GM19467 (cell line): ENCODE measurements around the gene PRKCG.

Source experiments
- ATAC-seq: cut with Tn5 transposase; IDR thresholded peaks from one replicate; pipeline ENCODE4 v1.9.1; 2021; ENCODE audit warnings: mild to moderate bottlenecking, moderate library complexity; ENCODE audit not compliant: unreplicated experiment

PRKCG gene

DNA sequence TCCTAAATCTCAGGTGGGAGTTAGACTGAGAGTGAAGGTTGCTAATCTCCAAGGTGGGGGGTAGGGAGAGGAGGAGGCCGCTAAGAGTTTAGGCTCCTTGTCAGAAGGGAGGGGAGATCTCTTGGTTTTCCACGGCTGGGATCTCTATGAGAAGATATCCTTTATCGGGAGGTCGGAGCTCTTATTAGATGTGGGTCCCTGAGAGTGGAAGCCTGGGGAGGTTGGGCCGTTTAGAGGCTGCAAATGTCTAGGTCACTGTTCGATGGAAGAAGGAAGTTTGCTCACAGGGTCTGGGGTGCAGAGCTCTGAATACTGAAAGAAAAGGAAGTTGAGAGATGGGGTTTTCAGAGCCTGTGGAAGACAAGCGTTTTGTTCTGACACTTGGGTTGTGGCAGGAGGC lies 10.5 kb upstream of the PRKCG start:
- ATAC-seq = no peak

DNA sequence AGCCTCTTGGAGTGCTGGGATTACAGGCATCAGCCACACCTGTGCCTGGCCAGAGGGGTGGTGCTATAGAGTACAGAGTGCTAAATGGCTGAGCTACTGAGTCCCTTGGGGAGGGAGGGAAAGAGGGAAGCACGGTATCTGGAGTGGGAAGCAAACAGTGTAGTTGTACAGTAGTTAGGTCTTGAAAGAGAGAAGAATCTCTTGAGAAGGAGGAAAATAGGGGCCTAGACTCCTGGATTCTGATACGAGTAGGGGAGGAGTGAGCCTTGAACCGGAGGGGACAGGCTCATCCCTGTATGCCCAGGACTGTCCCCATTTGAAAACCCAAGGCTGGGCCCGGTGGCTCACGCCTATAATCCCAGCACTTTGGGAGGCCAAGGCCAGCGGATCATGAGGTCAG lies 9.2 kb upstream of the PRKCG start:
- ATAC-seq = no peak

DNA sequence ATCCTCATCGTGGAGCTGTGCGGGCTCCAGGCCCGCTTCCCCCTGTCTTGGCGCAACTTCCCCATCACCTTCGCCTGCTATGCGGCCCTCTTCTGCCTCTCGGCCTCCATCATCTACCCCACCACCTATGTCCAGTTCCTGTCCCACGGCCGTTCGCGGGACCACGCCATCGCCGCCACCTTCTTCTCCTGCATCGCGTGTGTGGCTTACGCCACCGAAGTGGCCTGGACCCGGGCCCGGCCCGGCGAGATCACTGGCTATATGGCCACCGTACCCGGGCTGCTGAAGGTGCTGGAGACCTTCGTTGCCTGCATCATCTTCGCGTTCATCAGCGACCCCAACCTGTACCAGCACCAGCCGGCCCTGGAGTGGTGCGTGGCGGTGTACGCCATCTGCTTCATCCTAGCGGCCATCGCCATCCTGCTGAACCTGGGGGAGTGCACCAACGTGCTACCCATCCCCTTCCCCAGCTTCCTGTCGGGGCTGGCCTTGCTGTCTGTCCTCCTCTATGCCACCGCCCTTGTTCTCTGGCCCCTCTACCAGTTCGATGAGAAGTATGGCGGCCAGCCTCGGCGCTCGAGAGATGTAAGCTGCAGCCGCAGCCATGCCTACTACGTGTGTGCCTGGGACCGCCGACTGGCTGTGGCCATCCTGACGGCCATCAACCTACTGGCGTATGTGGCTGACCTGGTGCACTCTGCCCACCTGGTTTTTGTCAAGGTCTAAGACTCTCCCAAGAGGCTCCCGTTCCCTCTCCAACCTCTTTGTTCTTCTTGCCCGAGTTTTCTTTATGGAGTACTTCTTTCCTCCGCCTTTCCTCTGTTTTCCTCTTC lies 8.0 kb upstream of the PRKCG start:
- ATAC-seq = no peak

DNA sequence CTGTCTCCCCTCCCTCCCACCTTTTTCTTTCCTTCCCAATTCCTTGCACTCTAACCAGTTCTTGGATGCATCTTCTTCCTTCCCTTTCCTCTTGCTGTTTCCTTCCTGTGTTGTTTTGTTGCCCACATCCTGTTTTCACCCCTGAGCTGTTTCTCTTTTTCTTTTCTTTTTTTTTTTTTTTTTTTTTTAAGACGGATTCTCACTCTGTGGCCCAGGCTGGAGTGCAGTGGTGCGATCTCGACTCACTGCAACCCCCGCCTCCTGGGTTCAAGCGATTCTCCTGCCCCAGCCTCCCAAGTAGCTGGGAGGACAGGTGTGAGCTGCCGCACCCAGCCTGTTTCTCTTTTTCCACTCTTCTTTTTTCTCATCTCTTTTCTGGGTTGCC lies 7.4 kb upstream of the PRKCG start:
- ATAC-seq = no peak

DNA sequence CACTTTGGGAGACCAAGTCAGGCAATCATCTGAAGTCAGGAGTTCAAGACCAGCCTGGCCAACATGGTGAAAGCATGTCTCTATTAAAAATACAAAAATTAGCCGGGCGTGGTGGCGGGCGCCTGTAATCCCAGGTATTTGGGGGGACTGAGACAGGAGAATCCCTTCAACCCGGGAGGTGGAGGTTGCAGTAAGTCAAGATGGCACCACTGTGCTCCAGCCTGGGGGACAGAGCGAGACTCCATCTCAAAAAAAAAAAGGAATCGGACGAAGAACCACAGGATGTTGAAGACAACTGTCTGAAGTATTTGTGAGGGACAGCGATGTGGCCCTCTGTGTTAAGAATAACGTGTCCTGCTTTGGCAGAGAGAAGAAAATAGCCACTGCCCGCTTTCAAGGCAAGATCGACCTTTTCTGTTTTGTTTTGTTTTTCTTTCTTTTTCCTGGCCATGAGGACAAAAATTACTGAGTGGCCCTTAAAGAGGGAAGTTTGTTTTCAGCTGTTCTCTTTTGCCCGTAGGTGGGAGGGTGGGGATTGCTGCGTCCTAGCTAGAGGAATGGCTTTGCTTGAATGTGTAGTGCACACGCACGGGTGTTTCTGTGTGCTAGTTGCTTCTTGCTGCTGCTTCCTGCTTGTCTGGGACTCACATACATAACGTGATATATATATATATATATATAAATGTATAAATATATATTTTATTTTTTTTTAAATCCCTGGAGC lies 6.2 kb upstream of the PRKCG start:
- ATAC-seq = no peak

DNA sequence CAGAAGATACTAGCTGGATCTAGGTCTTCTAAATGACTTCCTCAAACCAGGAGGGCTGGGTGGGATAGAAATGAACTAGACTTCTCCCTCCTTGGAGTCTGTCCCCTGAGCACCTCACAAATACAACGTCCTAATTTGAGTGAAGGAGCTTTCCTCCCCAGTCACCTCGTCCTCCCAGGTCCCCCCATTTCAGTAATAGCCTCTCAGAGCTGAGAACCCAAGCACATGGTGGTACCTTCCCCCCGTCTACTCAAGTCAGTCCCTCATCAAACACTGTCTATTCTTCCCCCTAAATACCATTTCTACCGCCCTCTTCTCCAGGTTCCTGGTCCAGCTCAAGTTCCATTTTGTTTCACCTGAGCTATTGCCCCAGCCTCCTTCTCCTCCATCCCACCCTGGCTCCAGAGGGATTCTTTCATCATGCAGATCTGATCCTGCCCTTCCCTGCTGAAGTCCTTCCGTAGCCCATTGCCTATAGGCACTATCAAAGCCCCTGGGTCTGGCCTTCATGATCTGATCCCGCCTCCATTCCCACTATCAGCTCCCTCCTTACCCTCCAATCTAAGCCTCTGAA lies 5.3 kb upstream of the PRKCG start:
- no peak for ATAC-seq

DNA sequence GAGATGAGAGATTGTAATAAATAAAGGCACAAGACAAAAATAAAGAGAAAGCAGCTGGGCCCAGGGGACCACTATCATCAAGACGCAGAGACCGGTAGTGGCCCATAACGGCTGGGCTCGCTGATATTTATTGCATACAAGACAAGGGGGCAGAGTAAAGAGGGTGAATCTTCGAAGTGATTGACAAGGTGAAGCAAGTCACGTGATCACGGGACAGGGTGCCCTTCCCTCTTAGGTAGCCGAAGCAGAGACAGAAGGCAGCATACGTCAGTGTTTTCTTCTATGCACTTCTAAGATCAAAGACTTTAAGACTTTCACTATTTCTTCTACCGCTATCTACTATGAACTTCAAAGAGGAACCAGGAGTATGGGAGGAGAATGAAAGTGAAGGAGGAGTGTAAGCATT lies 4.6 kb upstream of the PRKCG start:
- ATAC-seq = no peak

DNA sequence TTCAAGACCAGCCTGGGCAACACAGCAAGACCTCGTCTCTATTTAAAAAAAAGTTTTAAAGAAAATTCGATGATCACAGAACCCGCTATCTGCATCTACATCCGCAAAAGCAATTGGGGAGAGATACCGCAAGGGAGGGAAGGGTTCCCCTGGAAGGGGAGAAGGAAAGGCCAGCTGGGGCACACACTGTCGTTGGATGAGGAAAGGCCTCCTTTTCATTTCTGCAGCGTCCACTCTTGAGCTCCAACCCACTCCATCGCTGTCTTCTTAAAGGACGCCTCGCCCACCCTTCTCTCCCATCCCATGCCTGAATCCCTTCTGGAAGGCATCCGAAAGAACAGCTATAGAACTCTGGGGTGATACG lies 3.2 kb upstream of the PRKCG start:
- no peak for ATAC-seq

DNA sequence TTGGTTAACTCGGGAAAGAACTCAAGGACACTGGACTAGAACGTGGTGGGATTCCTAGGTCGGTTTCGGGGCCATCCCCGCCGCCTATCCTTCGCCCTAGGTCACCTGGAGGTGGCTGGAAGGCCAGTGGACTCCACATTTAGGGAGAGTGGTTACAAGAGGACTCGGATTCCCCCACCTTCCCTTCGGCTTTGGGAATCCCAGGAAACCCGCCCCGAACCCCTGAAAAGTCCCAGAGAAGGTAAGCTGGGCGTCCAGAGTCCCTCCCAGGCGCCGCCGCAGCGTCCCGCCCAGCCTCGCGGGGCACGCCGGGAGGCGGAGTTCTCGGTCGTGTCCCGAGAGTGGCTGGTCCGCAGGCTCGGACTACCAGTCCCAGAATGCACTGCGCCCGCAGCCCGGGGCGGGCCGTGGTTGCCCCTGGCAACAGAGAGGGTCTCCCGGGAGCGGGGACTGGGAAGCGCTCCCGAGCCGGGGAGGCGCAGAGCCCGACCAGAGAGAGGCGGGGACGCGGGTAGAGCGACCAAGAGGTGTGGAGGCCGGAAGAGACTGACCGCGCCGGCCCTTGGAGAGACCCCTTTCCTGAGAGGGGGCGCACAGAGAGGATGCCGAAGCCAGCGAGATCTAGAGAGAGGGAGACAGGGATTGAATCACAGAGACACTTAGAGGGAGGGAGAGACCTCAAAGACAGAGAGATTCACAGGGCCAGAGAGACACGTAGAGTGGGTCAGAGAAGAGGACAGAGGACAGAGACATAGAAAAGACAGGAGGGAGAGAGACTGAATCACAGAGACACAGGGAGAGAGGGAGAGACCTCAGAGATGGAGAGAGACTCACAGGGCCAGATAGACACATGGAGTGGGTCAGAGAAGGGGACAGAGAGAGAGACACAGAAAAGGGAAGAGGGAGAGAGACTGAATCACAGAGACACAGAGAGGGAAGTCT lies 2.6 kb upstream of the PRKCG start:
- peak; percentile 86 for ATAC-seq

DNA sequence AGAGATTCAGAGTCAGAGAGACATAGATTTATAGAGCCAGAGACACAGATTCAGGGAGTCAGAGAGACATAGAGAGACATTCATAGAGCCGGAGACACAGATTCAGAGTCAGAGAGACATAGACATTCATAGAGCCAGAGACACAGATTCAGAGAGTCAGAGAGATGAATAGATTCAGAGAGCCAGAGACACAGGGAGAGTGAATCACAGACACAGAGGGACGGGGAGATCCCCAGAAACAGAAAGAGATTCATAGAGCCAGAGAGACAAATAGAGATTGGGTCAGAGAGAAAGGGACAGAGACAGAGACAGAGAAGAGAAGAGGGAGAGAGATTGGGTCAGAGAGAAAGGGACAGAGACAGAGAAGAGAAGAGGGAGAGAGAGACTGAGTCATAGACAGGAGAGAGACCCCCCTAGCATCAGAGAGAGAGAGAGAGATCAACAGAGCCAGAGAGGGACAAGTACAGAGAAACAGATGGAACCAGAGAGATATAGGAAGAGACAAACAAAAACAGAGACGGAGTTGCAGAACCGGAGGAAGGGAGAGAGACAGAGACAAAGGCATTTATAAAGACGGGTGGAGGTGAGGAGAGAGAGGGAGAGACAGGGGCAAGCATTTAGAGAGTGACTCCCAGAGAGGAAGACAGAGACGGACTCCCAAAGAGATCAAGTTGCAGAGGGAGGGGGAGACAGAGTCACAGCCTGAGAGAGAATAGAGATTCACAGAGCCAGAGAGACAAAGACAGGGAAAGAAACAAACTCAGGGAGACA lies 1.1 kb upstream of the PRKCG start:
- ATAC-seq = no peak

DNA sequence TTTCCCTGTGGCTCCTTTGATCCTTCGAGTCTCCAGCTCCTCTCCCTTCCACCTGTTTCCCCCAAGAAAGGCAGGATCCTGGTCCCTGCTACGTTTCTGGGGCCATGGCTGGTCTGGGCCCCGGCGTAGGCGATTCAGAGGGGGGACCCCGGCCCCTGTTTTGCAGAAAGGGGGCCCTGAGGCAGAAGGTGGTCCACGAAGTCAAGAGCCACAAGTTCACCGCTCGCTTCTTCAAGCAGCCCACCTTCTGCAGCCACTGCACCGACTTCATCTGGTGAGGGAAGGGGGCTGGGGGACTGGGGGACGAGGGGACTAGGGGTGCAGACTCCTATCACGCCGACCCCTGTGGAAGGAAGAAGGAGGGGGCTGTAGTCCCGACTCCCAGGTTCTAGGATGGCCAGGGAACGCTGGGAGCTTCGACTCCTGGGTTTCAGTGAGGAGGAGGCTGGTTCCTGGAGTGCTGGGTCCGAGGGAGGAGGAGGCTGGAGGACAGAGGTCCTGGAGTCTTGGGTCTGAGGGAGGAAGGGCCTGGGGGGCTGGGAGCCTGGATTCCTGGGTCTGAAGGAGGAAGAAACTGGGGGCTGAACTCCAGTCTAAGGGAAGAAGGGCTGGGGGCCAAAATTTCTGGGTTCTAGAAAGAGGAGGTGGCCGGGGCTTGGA lies 524 bp downstream of the PRKCG start:
- no peak for ATAC-seq

DNA sequence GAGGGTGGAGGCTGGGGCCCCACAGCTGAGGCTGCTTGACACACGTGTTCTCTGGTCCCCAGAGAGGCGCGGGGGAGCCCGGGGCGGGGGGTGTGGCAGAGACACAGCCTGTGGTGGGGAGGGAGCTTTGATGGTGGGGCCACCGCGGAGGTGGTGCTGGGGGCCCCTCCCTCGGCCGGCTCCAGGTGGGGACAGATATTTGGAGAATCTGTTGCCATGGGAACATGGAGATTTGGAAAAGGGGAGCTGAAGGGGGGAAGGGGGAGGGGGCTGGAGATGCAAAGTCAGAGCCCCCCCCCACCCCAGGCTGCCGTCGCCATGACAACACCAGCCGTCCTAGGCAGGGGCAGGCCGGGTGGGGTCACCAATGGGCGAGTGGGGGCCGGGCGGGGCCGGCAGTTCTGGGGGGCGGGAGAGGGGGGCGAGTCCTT lies 1.2 kb downstream of the PRKCG start:
- no peak for ATAC-seq

DNA sequence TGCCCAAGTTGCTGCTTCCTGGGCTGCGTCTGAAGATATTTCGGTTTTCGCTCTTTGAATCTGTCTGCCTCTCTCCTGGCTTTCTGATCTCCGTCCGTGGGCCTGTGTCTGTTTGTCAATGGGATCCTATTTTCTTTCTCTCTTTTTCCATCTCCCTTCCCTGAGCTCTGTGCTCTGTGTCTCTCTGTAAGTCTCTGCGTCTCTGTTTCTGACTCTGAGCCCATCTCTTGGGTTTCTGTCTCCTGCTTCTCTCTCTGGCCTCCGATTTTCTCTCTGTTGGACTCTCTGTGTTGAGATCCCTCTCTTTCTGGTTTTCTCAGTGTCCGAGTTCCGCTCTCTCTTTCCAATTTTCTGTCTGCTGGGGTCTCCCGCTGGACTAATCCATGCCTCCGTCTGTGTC lies 1.7 kb downstream of the PRKCG start:
- no peak for ATAC-seq

DNA sequence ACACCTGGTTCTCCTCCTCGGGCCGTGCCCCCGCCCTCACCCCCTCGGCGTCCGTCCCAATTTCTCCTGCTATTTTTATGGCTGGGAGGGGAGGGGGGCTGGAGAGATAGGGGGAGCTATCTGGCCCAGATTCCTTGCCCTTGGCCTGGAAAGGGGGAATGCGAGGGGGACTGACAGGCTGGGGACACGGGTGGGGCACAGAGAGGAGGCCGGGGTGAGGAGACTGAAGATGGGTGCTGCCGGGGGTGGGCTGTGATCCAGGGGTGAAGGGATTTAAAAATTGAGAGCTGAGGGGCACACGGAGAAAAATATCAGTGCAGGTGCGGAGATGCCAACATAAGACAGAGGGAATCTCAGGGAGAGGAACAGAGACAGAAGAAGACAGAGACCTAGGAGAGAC lies 2.3 kb downstream of the PRKCG start:
- ATAC-seq = no peak

DNA sequence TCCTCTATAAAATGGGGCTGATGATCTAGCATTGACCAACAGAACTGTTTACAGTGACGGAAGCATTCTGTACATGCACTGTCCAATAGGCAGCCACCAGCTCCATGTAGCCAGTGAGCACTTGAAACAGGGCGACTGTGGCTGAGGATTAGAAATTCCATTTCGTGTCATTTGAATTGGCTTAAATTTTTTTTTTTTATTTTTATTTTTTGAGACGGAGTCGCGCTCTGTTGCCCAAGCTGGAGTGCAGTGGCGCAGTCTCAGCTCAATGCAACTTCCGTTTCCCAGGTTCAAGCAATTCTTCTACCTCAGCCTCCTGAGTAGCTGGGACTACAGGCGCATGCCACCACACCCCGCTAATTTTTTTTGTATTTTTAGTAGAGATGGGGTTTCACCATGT lies 3.0 kb downstream of the PRKCG start:
- no peak for ATAC-seq

DNA sequence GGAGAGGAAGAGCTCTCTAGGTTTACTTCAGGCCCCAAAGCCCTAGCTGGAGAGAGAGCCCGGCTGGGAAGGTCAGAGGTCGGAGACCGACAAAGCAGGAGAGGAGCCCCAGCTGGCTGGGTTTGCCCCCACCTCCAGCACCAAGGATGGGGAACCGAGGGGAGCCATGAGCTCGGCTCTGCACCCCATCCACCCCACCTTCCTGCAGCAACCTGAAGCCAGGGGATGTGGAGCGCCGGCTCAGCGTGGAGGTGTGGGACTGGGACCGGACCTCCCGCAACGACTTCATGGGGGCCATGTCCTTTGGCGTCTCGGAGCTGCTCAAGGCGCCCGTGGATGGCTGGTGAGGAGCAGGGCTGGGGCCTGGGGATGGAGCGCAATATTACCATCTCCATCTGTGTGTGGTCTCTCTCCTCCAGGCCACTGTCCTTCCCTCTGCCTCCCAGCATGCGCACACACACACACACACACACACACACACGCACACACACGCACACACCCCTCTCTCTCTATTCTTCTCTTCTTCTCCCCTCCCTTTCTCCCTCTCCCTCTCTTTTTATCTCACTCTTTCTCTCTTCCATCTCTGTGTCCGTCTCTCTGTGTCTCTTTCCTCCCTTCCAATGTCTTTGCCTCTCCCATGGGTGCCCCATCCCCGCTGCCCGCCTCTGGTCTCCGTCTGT lies 10.4 kb downstream of the PRKCG start:
- ATAC-seq = no peak

DNA sequence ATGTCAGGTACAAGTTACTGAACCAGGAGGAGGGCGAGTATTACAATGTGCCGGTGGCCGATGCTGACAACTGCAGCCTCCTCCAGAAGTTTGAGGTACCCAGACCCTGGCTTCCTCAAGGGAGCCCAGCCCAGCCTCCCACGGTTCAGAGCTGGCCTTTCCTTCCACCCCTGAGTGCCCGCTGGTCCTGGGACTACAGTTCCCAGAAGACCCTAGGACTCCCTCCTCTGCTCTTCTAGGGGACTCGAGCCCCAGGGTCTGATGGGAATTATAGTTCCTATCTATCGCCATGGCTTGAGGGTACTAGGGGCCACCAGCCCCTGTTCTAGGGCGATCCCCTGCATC lies 11.0 kb downstream of the PRKCG start:
- ATAC-seq = no peak

DNA sequence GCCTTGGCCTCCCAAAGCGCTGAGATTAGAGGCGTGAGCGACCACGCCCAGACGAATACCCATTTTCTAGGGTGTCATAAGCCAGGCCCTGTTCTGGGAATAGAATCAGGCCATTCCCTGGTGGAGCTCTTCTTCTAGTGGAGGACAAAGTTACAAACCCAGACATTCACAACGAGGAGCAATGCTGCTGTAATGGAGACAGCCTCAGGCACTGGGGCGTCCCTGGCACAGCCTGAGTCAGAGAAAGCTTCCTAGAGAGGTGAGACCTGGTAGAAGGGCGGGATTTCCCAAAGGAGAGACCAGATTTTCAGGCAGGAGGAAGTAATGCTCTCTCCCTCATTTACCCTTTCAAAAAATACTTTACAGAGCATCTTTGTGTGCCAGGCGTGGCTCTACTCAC lies 12.7 kb downstream of the PRKCG start:
- no peak for ATAC-seq

DNA sequence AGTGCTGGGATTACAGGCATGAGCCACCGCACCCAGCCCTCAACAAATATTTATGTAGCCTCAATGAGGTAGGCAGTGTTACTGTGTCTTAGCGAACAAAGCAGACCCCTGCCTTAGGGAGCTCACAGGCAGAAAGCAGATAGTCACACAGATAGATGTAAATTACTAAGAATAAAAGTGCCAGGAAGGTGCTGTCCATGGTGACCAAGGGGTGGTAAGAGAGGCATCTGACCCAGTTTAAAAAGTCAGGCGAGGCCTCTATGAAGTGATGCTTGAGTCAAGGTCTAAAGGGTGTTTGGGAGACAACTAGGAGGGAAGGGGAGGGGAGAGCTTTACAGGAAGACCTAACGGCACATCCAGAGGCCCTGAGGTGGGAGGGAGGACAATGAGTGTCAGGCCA lies 14.7 kb downstream of the PRKCG start:
- no peak for ATAC-seq
